ENCODE data around the gene RUNDC3A.

Gene RUNDC3A

GRCh38 chr17:44267165-44267455 is 41.3 kb upstream of the RUNDC3A start:
- no peak overlapping the region for H3K27ac ChIP-seq

GRCh38 chr17:44267818-44268490 is 40.4 kb upstream of the RUNDC3A start, which contains the start of gene SLC4A1:
SLC4A1 (minus strand) TSS chr17:44268135; CDS start chr17:44262866, 5,269 bp downstream.
- Histone ChIP-seq H3K4me3 (no peak within 1 kb of the TSS), H3K27ac (no peak within 1 kb of the TSS)
- TF ChIP-seq CTCF (IDR thresholded peaks at IDR 0.05), result no peak
- DNase-seq (ENCODE audit: low spot score), result no peak

More at GRCh38 chr17:44267165-44267455, 41.3 kb upstream of the RUNDC3A start:
- no peak overlapping the region for H3K4me3 ChIP-seq
- no peak for DNase-seq (ENCODE audit: low spot score)
- TF ChIP-seq CTCF (IDR thresholded peaks at IDR 0.05), result no peak

- Histone ChIP-seq H3K4me3 (no peak overlapping the region), H3K27ac (no peak overlapping the region)
- TF ChIP-seq CTCF (IDR thresholded peaks at IDR 0.05), result no peak
- DNase-seq (ENCODE audit: low spot score), result no peak
These were observed 39.5 kb upstream of the RUNDC3A start for GRCh38 chr17:44268709-44269534.

- H3K4me3 ChIP-seq, result no peak overlapping the region
- no peak for TF ChIP-seq CTCF (IDR thresholded peaks at IDR 0.05)
- no peak for DNase-seq (ENCODE audit: low spot score)
These were observed 38.7 kb upstream of the RUNDC3A start for GRCh38 chr17:44269535-44270240.

GRCh38 chr17:44272321-44272951 is 36.0 kb upstream of the RUNDC3A start:
- no peak overlapping the region for H3K27ac ChIP-seq
- DNase-seq (ENCODE audit: low spot score), result no peak

More at GRCh38 chr17:44269535-44270240, 38.7 kb upstream of the RUNDC3A start:
- no peak overlapping the region for H3K27ac ChIP-seq

GRCh38 chr17:44272954-44273353 is 35.4 kb upstream of the RUNDC3A start:
- no peak for TF ChIP-seq CTCF (IDR thresholded peaks at IDR 0.05)
- H3K27ac ChIP-seq, result no peak overlapping the region
- no peak for DNase-seq (ENCODE audit: low spot score)
- H3K4me3 ChIP-seq, result no peak overlapping the region

More at GRCh38 chr17:44272321-44272951, 36.0 kb upstream of the RUNDC3A start:
- no peak for TF ChIP-seq CTCF (IDR thresholded peaks at IDR 0.05)
- no peak overlapping the region for H3K4me3 ChIP-seq

Measured in coronary artery (tissue), 2 donors.